DMS79 treated with DMSO at 0.1 percent for 48 hours (cell line): ENCODE results near the gene HEATR5B.
"Not testable (repeated sequence)": the region's sequence is repeated elsewhere in the genome, so short reads cannot be mapped to it uniquely, and the experiment has no call there.

Source experiments
- DNase-seq: peaks from one replicate; lab custom pipeline; 2025; lab: John Stamatoyannopoulos, UW

HEATR5B gene

GRCh38 chr2:36936526-36936925 is 147.6 kb downstream of the HEATR5B start:
- not testable (repeated sequence) for DNase-seq

GRCh38 chr2:36931688-36932087 is 152.5 kb downstream of the HEATR5B start:
- DNase-seq: not testable (repeated sequence)
